Measurements from ENCODE around the gene SEC61A1. TPM values are rescaled to one million over a fixed set of nuclear protein-coding genes. Genes with fewer than 3 reads are reported as not detected.
A peak's percentile ranks its signal among the peaks of the same experiment; 100 is the strongest.

Gene SEC61A1
- total RNA-seq, 2 experiments from 2014 or later = 147 to 149 TPM

GRCh38 chr3:128098234-128098633 is 46.0 kb downstream of the SEC61A1 start:
- peaks cover 4% of the 10 kb centered on the region for H3K4me1 Mint-ChIP-seq (ENCODE audit: low read depth)
- no peaks in the 10 kb centered on the region for H3K27me3 Mint-ChIP-seq
- no peaks in the 10 kb centered on the region for H3K9me3 Mint-ChIP-seq
- H3K27ac Mint-ChIP-seq = no peak overlapping the region
- H3K4me3 Mint-ChIP-seq = no peak overlapping the region
- H3K36me3 Mint-ChIP-seq = peaks cover 59% of the 10 kb centered on the region
- POLR2A ChIA-PET = interaction anchor here (1.3 kb wide), 1 partner anchor 25 kb away, joined by 3 read pairs; no protein-coding TSS in a partner anchor
- CTCF ChIA-PET = interaction anchor here (4.5 kb wide), 1 partner anchor 35 kb away, joined by 32 read pairs; no protein-coding TSS in a partner anchor
- DNase-seq = no peak
- intact Hi-C loops (cut with micrococcal nuclease) = loop anchor here (5.0 kb wide), 1 partner anchor 224 kb away; no protein-coding TSS in a partner anchor

DNA sequence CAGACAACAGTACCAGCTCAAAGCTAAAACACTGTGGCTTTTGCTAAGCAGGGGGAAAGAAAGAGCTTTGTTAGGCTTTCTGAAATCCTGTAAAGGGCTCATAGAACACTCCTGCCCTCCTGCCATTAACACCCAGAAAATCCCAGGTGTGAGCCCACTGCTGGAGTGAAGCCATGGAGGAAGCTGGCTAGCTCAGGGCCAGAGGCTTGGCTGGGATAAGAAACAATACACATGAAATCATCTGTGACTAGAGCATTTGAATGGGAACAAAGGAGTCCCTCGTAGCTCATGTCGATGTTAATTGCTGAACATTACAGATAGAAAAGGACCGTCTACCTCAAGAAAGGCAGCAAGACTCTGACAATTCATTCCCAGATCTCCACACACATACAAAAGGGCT is 47.9 kb downstream of the SEC61A1 start:
- DNase-seq = no peak
- Mint-ChIP-seq H3K36me3 (peaks cover 56% of the 10 kb centered on the region), H3K27me3 (no peaks in the 10 kb centered on the region), H3K9me3 (no peaks in the 10 kb centered on the region), H3K4me1 (ENCODE audit: low read depth) (no peaks in the 10 kb centered on the region), H3K27ac (no peak overlapping the region), H3K4me3 (no peak overlapping the region)
- intact Hi-C loops (cut with micrococcal nuclease) = no loop called here
- POLR2A ChIA-PET = no interaction called here
- CTCF ChIA-PET = interaction anchor here (4.5 kb wide), 1 partner anchor 33 kb away, joined by 32 read pairs; no protein-coding TSS in a partner anchor

DNA sequence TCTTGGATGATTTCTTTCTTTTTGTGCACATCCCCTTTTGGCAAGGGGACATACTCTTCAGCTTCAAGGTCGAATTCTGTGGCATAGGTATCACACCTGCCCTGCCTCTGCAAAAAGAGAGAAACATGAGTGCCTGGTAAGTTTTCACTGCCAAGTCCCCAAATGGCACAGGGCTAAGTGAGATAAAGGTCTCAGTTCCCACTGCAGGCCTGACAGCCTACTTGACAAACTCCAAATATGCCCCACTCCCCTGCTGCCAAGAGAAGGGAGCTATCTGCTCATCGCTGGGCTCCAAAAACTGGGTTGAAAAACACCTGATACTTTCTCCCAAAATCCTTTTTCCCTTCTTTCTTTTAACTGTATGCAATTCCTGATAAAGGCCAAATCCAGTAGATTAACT is 48.4 kb downstream of the SEC61A1 start:
- Mint-ChIP-seq H3K9me3 (no peaks in the 10 kb centered on the region), H3K27ac (no peak overlapping the region), H3K4me1 (ENCODE audit: low read depth) (no peaks in the 10 kb centered on the region), H3K36me3 (peaks cover 53% of the 10 kb centered on the region), H3K4me3 (no peak overlapping the region), H3K27me3 (no peaks in the 10 kb centered on the region)
- intact Hi-C loops (cut with micrococcal nuclease) = no loop called here
- CTCF ChIA-PET = interaction anchor here (4.5 kb wide), 1 partner anchor 33 kb away, joined by 32 read pairs; no protein-coding TSS in a partner anchor
- POLR2A ChIA-PET = no interaction called here
- no peak for DNase-seq

DNA sequence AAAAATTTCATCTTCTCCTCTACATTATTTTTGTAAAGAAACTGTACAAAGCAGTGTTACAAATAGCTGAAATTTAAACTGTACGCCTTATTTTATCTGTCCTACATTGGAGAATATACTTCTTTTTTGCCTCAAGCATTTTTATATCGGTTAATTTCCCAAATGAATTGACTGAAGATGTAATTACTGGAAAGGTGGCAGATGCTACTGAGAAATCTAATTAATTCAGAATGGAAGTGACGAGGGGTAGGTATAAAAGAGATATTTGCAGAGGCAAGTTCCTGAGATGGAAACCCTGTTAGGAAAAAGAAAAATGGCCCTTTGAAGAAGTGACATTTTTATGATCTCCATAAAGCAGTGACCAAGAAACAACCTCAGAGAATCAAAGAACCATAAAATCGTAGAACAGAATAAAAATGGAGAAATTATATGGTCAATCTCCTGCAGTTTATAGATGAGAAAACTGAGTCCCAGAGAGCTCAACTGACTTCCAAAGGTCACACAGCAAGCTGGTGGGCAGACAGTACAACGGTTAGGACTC is 51.0 kb downstream of the SEC61A1 start:
- Mint-ChIP-seq H3K9me3 (no peaks in the 10 kb centered on the region), H3K27ac (no peak overlapping the region), H3K4me3 (no peak overlapping the region), H3K4me1 (ENCODE audit: low read depth) (no peaks in the 10 kb centered on the region), H3K27me3 (no peaks in the 10 kb centered on the region), H3K36me3 (peaks cover 44% of the 10 kb centered on the region)
- ChIA-PET POLR2A (no interaction called here), CTCF (interaction anchor here (0.5 to 1.7 kb wide), 3 partner anchors 8 to 13 kb away, joined by 3 to 4 read pairs (median 4); no protein-coding TSS in a partner anchor)
- intact Hi-C loops (cut with micrococcal nuclease) = no loop called here
- DNase-seq = no peak

DNA sequence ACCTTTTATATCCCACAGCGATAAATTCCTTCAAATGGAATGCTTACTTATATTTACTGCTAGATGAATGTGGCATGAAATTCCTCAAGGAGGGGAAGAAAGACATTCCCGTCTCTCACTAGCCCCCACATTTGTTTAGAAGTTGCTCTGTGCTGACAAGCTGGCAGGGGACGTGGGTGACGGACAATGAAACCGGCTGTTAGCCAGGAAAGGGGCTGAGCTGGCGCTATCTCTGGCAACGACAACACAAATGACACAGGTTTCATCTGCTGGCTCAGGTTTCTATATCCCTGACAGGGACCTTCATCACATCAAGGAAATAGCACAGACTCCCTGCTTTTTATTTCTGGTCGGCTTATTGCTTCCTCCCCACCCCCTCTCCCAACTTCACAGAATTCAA is 55.6 kb downstream of the SEC61A1 start:
- intact Hi-C loops (cut with micrococcal nuclease) = no loop called here
- Mint-ChIP-seq H3K27ac (no peak overlapping the region), H3K27me3 (no peaks in the 10 kb centered on the region), H3K36me3 (peaks cover 41% of the 10 kb centered on the region), H3K9me3 (no peaks in the 10 kb centered on the region), H3K4me1 (ENCODE audit: low read depth) (peaks cover 18% of the 10 kb centered on the region), H3K4me3 (no peak overlapping the region)
- CTCF ChIA-PET = interaction anchor here (1.1 to 1.8 kb wide), 2 partner anchors 12 to 15 kb away, joined by 5 to 9 read pairs; no protein-coding TSS in a partner anchor
- POLR2A ChIA-PET = no interaction called here
- no peak for DNase-seq

GRCh38 chr3:128111147-128111546 is 58.9 kb downstream of the SEC61A1 start:
- Mint-ChIP-seq H3K27ac (peak overlapping the region; percentile 95), H3K4me1 (ENCODE audit: low read depth) (peaks cover 45% of the 10 kb centered on the region), H3K27me3 (no peaks in the 10 kb centered on the region), H3K9me3 (no peaks in the 10 kb centered on the region), H3K36me3 (peaks cover 54% of the 10 kb centered on the region), H3K4me3 (no peak overlapping the region)
- POLR2A ChIA-PET = interaction anchor here (0.7 to 3.4 kb wide), 3 partner anchors 12 to 68 kb away, joined by 3 to 31 read pairs (median 4); partner anchors contain the start of genes EEFSEC and RUVBL1
- CTCF ChIA-PET = interaction anchor here (1.2 to 1.9 kb wide), 3 partner anchors 12 to 22 kb away, joined by 3 to 8 read pairs (median 8); partner anchors contain the start of gene RUVBL1
- no peak for DNase-seq
- intact Hi-C loops (cut with micrococcal nuclease) = loop anchor here (5.0 kb wide), 3 partner anchors 34 to 336 kb away; partner anchors contain the start of gene EEFSEC

DNA sequence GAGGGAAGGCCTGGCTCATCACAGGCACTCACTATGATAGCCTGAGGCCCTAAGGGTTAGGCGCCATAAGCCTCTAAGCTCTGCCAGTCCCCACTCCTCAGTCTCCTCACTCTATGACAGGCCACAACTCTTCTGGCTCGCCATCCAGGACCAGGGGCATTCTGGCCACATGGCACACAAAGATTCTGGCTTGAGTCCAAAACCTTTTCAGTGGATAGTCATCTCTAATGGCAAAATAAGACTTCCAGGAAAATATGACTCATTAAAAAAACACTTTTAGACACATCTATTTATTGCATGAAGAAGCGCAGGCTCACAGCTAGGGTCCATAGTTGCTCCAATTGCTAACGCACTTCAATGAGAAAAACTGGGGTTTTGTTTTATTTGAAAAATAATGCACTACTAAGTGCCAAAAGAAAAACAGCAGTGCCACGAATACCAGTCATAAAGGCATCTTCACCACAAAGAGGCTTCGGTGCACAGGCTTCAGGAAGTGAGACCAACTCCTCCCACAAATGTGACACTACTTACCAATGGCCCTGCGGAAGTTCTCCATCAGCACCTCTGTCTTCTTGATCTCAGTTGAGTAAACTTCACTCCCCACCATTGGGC is 60.2 kb downstream of the SEC61A1 start:
- POLR2A ChIA-PET = interaction anchor here (1.0 to 3.4 kb wide), 3 partner anchors 11 to 42 kb away, joined by 3 to 31 read pairs (median 3); partner anchors contain the start of gene RUVBL1
- CTCF ChIA-PET = interaction anchor here (1.5 to 1.9 kb wide), 3 partner anchors 11 to 37 kb away, joined by 4 to 8 read pairs (median 8); partner anchors contain the start of gene RUVBL1
- Mint-ChIP-seq H3K4me3 (peak overlapping the region; percentile 30), H3K36me3 (peaks cover 58% of the 10 kb centered on the region), H3K27ac (peak overlapping the region; percentile 95), H3K9me3 (no peaks in the 10 kb centered on the region), H3K27me3 (no peaks in the 10 kb centered on the region), H3K4me1 (ENCODE audit: low read depth) (peaks cover 45% of the 10 kb centered on the region)
- DNase-seq = peak; percentile 76
- intact Hi-C loops (cut with micrococcal nuclease) = loop anchor here (1.0 to 5.0 kb wide), 4 partner anchors 12 to 335 kb away; partner anchors contain the start of gene EEFSEC

DNA sequence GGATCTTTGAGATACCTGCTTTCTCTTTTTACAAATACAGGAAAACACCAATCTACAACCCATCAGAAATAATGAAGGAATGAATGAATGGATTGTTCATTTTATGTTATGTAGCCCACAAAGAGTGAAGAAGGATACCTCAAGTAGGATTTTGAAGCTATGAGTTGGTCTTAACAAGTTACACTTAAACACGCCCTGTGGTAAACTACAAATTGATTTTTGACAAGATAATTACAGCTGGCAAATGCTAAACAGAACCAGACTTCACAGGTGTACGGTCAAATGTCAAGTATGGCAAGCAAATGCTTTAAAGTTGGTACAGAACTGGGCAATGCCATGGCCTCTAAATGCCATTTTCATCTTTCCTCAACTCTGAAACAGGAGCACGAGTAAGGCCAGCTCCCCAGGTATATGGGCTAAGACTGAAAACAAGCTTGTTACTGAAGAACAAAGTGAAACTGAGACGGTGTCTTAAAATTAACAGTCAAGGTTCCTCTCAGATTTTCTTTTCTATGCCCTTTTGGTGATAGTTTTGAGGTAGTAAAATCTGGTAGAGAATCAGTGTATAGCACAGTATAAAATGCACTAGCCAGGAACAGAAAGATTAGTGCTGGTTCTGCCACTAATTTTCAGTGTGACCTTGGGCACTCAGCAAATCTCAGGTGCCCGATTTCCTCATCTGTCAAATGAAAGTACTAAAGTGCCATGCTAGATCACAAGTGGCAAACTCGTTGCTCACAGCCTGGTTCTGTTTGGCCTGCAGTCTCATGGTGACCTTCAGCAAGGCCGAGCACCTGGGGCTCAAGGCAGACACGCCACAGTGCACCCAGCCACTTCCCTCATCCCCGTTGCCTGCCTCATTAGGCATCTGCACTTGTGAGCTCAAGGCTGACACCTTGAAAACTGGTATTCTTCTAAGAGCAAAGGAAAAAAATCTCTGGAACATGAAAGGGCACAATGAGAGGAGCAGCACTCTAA is 61.9 kb downstream of the SEC61A1 start:
- H3K4me3 Mint-ChIP-seq = peak overlapping the region; percentile 54
- peaks cover 49% of the 10 kb centered on the region for H3K4me1 Mint-ChIP-seq (ENCODE audit: low read depth)
- DNase-seq = no peak
- peak overlapping the region; percentile 83 for H3K27ac Mint-ChIP-seq
- ChIA-PET POLR2A (interaction anchor here (1.0 to 1.5 kb wide), 3 partner anchors 9 to 61 kb away, joined by 3 to 17 read pairs (median 4); partner anchors contain the start of gene RUVBL1), CTCF (interaction anchor here (0.7 to 1.4 kb wide), 2 partner anchors 19 to 46 kb away, joined by 3 to 4 read pairs; no protein-coding TSS in a partner anchor)
- intact Hi-C loops (cut with micrococcal nuclease) = loop anchor here (5.0 kb wide), 3 partner anchors 37 to 333 kb away; partner anchors contain the start of gene EEFSEC
- H3K27me3 Mint-ChIP-seq = no peaks in the 10 kb centered on the region
- peaks cover 62% of the 10 kb centered on the region for H3K36me3 Mint-ChIP-seq
- H3K9me3 Mint-ChIP-seq = no peaks in the 10 kb centered on the region

Other genes starting within 250 kb of the SEC61A1 start
- gene MGLL, start 229.9 kb upstream of the SEC61A1 start, total RNA-seq = under 1 TPM; 0.31 to 0.41 TPM
- not detected for gene KBTBD12, start 137.2 kb upstream of the SEC61A1 start, total RNA-seq
- 10 to 100 TPM; 81.6 to 87.0 TPM for gene RUVBL1, start 71.4 kb downstream of the SEC61A1 start, total RNA-seq
- gene EEFSEC, start 101.0 kb downstream of the SEC61A1 start, total RNA-seq = 10 to 100 TPM; 16.1 to 17.2 TPM

All from activated CD4-positive, alpha-beta memory T cell treated with anti-CD3 and anti-CD28 coated beads for 36 hours (primary cell).